Activated naive CD4-positive, alpha-beta T cell (primary cell): Measurements from ENCODE around the gene ABLIM2.

Experiments
- DNase-seq, 4 experiments: peaks; one replicate each; lab custom pipeline; 2025; lab: John Stamatoyannopoulos, UW

Gene ABLIM2

DNA sequence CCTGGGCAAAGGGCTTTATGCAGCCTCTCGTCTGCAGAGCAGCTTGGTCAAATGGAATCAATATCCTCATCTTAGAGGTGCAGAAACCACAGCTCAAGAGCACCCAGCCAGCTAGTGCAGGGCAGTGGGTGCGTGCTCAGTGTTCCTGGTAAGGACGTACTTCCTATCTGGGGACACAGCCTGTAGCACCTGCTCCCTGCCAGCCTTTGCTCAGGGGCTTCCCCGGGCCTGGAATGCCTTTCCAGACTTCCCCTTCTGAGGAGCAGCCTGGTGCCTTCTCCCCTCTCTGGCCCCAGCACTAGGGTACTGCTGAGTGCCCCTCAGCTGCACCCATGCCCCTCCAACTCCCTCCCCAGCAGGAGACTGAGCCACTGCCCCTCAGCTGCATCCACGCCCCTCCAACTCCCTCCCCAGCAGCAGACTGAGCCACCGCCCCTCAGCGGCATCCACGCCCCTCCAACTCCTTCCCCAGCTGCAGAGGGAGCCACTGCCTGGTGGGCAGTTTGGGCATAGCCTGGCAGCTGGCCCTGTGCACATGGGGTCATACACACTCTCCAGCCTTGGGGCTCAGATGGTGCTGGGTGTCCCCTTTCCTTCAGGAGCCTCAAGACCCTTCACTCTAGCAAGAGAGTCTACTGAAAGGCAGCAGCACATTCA, 176.7 kb downstream of the ABLIM2 start:
- DNase-seq: no peak

DNA sequence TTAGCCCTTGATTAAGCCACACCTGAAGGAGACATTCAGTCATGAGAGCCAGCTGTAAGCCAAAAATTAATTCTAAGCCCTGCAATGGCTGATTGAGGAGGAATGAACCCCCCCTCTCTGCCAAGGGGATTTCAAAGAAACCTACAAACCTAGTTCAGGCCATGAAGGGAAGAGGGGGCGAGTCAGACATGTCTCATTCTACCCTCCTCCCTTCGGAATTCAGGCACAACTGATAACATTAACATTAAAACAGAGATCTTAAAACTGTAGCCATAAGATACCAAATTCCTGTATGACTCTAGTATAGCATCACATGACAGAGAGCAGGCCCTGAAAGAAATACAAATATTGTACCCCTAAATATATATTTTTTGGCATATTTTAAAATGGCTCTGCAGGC, 178.6 kb downstream of the ABLIM2 start:
- no peak for DNase-seq

DNA sequence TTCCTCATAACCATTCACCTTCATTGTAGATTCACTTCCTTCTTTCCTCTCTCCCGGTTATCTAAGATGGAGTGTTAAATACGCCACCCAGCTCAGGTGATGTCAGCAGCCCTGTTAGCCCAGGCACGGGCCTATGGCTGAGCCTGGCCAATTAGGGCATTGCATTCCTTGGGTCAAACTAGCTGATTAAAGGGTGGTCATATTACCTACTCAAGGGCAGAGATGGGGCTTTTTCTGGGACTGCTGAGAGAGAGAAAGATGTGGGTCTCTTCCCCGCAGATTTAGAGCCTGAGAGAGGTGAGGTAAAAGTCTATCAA, 179.0 kb downstream of the ABLIM2 start:
- no peak for DNase-seq

DNA sequence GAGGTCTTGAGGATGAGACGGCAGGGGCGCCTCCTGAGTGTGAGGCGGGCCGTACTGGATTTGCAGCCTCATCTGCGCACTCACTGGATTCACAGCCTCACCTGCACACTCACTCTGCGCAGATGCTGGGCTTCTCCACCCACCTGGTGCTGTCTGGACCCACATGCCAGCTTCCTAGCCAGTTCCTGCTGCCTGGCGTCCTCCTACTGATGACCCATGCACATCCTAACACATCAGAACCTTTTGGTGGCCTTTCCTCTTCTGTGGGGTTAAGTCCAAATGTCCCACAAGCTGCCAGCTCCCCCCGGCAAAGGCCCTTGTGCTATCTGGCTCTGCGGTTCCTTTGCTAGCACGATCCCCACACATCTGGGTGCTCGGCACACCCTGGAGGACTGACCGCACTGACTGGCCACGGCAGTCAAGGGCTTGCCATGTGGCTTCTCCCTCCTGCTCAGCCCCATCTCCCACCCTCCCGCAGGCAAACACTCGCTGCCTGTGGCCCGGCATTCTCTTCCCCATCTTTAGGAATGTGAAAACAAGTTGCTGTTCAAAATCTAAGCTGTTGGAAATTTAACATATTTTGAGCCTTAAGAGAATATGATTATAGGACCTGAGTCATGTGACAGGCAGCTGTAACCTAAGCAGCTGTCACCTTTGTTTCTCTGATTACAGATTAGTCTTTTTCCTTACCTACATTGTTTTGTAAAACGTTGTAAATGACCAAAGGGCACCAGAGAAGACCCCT, 179.5 kb downstream of the ABLIM2 start:
- DNase-seq: no peak

DNA sequence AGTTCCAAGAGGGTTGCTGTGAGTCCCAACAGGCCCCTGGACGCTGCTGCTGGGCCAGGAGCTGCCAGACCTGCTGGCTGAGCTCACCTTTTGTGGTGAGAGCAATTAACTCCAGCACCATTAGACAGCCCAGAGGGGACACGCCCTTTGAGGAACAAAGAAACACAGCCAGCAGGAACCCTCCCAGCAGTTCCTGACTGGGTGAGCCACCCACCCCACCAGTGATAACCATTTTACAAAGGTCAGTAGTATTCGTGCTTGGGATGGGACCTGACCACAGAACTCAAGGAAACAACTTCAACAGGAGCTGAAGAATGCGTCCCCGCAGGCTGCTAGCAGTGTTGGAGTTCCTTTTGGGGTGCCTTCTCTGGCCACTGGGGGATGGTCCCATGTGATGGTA, 180.1 kb downstream of the ABLIM2 start:
- no peak for DNase-seq

DNA sequence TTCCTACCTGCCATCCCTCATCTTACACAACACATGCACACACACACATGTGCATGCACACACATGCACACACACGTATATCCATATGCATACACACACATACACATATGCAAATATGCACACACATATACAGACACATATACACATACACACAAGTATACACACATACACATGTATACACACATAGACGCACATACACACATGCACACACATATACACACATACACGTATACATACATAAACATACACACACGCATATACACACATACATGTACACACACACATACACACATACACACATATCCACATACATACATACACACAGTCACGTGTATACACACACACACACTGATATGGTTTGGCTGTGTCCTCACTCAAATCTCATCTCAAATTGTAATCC, 182.0 kb downstream of the ABLIM2 start:
- no peak for DNase-seq

DNA sequence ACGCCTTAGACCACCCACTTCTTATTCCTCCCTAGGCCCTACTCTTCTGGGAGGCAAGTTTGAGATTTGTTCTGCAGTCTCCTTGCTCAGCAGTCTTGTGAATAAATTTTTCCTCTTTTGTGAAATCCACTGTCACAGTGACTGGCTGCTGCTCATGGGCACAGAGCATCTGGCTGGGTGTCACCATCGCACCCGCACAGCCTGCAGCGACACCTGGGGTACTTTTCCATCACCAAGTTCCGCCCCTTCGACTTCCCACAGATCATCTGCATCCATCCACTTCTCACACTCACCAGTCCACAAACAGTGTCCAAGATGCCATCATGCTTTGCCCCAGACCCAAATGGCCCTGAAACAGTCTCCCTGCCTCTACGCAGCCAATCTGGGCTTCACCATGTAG, 182.6 kb downstream of the ABLIM2 start:
- DNase-seq: no peak

DNA sequence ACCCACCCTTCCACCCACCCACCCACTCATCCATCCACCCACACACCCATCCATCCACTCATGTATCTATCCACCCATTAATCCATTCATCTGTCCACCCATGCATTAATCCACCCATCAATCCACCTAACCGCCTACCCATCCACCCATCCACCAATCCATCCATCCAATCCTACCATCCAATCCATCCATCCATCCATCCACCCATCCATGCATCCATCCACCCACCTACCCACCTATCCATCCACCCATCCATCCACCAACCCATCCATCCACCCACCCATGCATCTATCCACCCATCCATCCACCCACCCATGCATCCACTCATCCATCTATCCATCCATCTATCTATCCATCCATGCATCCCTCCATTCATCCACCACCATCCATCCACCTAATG, 184.2 kb downstream of the ABLIM2 start:
- DNase-seq: no peak

DNA sequence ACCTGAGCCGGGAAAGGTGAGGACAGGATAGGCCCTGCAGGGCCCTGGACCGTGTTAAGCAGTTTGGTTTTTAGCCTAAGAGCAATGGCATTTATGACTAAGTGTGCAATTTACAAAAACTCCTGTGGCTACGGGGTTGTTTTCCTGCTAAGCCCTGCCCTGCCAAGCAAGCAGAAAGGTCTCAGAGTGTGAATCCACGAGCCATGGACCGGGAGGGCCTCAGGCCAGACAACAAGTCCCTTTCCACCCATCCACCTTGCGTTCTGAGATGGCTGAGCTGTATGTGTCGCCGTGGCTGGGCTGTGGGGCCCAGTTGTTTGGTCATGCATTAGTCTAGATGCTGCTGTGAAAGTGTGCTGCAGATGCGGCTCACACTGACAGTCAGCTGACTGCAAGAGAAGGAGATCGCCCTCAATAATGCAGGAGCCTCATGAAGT, 185.1 kb downstream of the ABLIM2 start:
- DNase-seq: no peak

DNA sequence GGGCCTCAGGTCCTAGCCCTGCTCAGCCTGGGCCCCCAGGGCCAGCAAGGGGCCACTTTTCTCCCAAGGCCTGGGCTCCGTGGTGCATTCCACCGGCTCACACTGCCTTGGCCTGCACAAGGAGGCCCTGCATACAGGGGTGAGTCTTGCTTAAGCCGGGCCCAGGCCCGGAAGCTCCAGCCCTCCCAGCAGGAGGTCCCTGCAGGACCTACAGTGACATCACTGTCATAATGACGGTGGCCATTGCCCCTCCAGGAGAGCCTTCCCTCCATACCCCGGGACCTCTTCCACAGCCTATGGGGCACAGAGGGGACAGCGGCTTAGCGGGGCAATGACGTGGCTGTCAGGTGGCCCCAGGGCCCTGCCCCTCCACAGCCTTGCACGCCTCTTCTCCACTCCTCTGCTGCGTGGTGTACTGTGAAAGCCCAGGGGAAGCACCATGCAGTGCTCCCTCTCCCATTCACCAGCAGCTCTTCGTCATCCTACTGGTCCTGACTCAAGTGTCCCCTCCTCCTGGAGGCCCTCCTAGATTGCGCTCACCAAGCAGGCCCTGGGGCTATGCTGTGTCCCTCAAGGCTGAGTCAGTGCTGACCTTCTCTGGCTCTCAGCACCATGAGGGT, 186.6 kb downstream of the ABLIM2 start:
- no peak for DNase-seq

DNA sequence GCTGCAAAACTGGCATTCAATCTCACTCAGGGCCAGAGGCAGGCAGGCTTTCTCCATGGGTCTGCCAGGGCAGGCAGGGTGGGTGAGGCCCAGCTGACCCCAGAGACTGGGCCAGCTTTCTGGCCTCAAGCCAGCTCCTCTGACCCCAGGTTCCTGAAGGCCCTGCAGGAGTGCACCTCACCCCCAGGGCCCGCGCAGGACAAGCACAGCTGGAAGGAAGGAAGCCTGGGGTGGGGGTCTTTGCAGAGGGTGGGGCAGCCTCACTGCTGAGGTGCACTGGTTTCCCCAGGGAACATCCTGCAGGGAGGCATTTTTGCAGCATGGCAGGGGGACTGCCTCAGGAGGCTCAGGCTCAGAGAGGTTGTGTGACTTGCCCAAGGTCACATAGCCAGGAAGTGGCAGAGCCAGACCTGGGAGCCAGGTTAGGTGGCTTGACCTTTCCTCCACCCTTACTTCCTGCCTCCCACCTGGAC, 187.4 kb downstream of the ABLIM2 start:
- DNase-seq: no peak

DNA sequence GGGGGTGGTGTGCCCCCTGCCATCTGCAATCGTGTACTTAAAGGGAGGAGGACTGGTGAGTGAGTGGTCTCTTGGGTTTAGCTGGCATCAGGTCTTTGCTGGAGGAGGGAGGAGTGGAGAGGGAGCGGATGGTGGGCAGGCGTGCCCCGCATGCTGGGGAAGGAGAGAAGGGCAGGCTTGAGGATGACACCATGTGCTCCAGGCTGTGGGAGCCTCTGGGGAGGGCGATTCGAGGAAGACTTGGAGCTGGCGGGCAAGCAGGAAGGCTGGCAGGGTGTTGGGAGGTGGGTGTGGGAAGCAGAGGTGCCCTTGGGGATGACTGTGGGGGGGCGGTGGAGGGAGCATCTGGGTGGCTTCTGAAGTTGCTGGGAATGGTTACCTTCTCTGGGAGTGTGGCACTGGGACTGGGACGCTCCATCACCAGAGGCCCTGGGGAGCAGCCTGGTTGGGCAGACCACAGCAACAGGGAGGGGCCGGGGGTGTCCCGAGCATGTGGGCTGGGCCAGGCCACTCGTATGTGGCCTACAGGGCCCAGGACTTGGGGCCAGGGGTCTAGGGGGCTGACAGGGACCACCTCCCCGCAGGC, 188.2 kb downstream of the ABLIM2 start:
- no peak for DNase-seq

DNA sequence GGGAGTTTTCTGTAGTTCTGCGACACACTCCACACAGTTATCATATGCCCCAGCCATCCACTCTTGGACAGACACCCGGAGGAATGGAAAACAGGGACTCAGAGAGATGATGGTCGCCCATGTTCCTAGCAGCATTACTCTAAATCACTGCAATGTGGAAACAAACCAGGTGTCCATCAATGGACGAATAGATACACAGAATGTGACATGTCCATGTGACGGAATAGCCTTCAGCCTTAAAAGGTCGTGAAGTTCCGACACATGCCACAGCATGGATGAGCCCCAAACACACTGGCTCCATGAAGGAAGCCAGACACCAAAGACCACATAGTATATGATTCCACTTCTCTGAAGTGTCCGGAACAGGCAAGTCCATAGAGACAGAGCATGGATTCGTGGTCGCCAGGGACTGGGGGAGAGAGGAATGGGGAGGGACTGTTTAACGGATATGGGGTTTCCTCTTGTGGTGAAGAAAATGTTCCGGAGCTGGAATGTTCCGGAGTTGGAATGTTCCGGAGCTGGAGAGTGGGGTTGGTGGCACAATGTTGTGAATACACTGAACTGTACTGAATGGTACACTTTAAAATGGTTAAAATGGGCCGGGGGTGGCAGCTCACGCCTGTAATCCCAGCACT, 190.2 kb downstream of the ABLIM2 start:
- no peak for DNase-seq

DNA sequence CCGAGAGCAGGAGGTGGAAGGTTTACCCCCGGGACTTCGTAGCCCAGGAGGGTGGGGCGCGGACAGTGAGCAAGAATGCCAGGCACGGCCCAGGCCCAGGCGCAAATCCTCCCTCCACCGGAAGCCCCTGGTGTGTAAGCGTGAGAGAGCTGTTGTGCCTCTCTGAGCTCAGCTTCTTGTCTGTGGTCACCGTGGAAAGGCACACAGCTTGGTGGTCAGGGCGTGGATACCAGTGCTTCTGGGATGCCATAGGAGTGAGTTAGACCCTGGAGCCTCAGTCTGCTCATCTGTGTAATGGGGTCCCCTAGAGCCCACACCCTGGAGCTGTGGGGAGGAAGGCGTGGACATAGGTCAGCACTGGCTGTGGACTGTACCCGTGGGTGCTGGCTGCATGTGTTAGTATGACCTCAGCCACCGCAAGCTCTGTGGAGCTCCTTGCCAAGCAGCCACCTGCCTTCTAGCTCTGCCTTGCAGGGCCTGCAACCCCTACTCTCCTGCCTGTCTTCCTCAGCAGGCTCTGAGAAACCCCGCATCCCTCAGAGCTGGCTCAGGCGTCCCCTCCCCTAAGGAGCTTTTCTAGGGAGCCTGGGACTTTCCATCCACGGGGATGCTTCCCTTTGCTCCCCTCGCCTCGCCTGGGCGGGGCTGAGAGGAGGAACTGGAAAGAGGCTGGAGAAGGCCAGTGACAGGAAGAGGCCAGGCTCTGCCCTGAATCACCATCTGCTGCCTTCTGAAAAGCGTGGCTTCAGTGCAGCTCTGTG, 190.9 kb downstream of the ABLIM2 start:
- no peak for DNase-seq

DNA sequence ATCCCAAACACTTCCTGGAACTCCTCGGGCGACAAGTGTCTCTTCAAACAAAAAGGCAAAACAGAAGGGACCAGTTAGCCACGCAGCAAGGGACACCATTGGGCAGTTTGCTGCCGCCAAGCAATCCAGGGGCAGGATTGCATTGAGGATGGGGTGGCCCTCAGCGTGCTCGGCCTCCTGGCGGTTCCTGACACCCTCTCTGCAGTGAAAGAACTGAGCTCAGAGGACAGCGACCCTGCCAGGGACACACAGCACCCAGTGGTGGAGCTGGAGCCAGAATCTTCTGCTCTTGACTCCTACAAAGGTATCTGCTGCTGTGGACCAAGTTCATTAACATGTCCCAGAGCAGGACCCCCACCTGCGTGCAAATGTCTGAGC, 191.6 kb downstream of the ABLIM2 start:
- no peak for DNase-seq

DNA sequence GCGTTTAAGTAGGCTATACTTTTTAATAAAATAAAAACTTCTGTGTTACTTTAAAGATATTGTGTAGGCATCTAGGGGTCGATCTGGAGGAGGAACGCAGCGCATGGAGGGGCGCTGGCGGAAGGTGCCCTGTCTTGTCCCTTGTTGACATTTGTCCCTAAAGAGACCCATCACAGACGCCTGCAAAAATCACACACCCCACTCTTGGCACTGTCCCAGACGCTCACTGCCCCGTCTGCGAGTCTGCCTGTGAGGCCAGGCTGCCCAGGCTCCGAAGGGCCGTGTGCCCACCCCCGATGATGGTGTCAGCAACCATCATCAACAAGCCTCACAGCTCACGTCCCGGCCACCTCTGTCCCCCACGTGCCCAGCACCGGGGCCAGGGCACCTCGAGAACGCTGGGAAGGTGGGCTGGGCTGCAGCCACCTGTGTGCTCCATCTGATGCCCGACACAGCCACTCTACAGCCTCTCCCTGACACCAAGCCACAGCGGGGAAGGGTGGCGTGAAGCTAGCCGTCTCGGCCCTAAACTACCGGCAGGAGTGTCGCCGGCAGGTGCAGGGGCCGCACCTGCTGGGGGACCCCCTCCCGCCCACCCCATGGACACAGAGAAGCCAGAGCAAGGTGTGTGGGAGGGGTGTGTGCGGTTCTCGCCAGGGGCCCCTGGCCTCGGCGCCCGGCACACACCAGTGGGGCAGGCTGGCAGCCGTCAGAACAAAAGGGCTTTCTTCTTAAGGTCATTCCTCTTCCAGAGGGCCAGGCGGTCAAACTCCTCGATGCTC, 192.1 kb downstream of the ABLIM2 start:
- DNase-seq: no peak

DNA sequence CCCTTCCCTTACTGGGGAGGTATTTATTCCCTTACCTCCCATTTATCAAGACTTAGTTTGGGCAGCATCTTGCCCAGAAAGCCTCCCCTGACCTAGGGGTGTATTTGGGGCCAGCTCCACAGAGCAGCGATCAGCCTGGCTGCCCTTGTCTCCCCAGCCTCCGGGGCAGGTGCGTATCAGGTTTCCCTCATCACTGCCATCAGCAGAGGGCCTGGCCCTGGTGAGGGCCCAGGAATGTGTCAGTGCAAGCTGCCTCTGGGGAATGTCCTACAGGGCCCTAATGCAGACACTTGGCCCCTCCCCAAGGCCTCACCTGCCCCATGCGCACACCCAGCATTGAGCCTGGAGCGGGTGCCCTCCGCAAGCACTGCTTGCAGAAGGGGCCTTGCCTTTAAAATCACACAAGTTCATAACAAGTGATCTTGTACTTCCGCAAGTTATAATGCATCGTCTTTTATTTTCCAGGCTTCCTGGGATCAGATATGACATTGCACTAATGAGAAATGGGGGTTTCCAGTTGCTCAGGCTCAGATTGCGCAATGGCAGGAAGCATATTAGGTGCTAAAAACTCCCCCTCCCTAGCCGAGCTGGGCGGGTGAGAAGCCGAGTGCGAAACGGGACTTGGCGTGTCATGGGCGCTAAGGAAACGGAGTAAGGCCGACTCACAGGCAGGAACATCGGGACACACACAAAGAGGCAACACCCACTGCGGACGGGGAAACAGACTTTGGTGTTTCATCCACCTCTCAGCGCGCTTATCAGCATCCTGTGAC, 193.5 kb downstream of the ABLIM2 start:
- DNase-seq: no peak

DNA sequence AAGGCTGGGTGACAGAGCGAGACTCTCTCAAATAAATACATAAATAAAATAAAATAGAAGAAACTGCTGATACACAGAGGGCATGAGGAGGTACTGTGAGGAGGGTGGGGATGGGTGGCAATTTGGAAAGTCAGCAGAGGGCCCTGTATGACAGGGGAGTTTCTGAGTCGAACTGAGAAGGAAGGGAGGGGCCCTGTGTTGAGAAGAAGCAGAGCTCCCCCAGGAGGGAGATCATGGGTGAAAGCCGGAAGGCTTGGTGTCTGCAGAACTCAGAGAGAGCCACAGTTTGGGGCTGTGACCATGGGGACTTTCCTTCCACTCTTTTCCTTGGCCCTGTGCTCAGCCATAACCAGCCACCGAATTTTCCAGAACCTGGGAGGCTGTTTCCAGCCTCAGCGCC, 194.2 kb downstream of the ABLIM2 start:
- DNase-seq: no peak

DNA sequence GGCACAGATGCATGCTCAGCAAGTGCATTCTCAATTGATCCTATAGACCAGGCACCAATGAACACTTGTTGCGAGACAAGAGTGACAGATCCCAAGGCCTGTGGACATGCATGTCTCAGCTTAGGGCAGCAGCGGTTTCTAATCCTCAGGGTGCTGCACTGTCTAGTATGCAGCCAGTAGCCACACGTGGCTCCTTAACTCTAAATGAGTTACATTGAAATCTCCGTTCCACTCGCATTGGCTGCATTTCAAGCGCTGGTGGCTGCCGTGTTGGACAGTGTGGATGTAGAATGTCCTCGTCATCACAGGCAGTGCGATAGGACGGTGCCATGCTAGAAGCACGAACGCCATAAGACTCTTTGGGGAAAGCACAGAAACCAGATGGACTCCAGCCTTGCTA, 194.9 kb downstream of the ABLIM2 start:
- DNase-seq: no peak
